GM12878 (cell line): ENCODE data around the gene C4orf17.

Source experiments
- CTCF ChIP-seq, 3 experiments: IDR thresholded peaks in 2 of 3; conservative IDR thresholded peaks in 1 of 3; 2 replicates each; pipeline ENCODE4 v1.5.1; 2011; ENCODE audit warnings: low read depth in 3 of 3, low read length in 3 of 3, mild to moderate bottlenecking in 3 of 3, control low read depth in 2 of 3, moderate library complexity in 2 of 3, inconsistent platforms in 1 of 3, mixed read lengths in 1 of 3; ENCODE audit not compliant: control insufficient read depth in 2 of 3, insufficient read depth in 1 of 3; ENCODE audit errors: extremely low read depth in 1 of 3
- ZSCAN29 ChIP-seq: fragments of 450-650 bp; IDR thresholded peaks from 2 replicates; pipeline ENCODE4 v1.6.1; 2017; ENCODE audit warnings: mild to moderate bottlenecking, moderate library complexity

DNA sequence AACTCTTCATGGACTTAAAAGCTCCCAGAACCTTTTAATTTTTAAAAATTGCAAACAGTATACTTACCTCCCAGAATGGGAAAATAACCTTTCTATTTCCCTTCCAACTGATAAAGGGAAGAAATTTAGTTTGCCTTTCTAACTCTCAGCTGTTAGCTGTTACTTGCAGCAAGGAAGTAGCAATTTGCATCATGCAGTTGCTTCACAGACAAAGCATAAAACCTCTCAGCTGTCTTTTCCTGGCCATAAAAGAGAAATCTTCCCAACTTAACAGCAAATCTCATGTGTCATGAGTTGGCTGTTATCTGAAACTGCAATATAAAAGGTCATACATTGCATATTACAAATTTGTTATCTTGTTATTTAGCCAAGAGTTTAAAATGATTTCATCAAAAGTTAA is 18.4 kb downstream of the C4orf17 start:
- TF ChIP-seq CTCF (IDR thresholded peaks at IDR 0.05 in 2 of 3, conservative IDR thresholded peaks at IDR 0.05 in 1 of 3; ENCODE audit: control insufficient read depth in 2 of 3, extremely low read depth in 1 of 3, insufficient read depth in 1 of 3, low read depth in 3 of 3, low read length in 3 of 3) (no peak), ZSCAN29 (no peak)
